Neural progenitor cell (in vitro differentiated cells): ENCODE data around the gene GIT2.

Source experiments
- EZH2 ChIP-seq: fragments of 200-600 bp; sonication (generic); IDR thresholded peaks from 2 replicates; pipeline ENCODE4 v1.6.1; 2017; ENCODE audit warnings: antibody characterized with exemption, mild to moderate bottlenecking, moderate library complexity
- EZH2phosphoT487 ChIP-seq: fragments of 200-600 bp; sonication (generic); IDR thresholded peaks from 2 replicates; pipeline ENCODE4 v1.6.1; 2017; ENCODE audit warnings: antibody characterized with exemption

DNA sequence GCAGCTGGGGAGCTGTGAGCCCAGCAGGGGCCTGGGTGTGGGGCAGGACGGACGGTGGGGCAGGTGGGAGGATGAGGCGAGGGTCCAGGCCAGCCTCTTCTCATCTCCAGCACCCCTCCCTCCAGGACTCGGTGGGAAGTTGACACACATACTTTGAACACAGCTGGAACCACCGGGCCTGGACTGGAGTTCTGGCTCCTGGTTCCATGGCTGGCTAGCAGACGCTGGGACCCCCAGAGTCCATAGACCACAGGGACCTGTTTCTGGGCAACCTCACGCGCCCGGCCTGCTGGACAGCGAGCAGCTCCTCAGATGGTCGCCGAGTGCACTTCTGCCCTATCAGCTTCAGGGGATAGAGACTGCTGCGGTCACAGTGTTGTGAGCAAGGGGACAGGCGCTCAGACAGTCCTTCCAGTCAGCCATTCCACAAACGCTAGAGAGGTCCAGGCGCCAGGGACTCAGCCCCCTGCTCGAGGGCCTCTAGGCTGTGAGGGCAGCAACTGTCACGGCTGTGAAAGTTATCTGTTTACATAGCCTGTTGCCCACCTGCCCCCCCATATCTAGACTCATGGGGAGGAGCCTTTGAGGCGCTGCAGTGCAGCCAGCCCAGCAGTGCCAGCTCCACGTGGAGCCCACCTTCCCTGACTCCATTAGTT is 70.9 kb downstream of the GIT2 start:
- TF ChIP-seq EZH2phosphoT487, result no peak
- TF ChIP-seq EZH2, result no peak
